ENCODE results near the gene KCNQ5. TPM values are rescaled to one million over a fixed set of nuclear protein-coding genes. Genes with fewer than 3 reads are reported as not detected.
"Not testable (repeated sequence)": the region's sequence is repeated elsewhere in the genome, so short reads cannot be mapped to it uniquely, and the experiment has no call there.

Gene KCNQ5
- total RNA-seq, 2 donors from 2014 or later: 7.3 to 9.6 TPM

DNA sequence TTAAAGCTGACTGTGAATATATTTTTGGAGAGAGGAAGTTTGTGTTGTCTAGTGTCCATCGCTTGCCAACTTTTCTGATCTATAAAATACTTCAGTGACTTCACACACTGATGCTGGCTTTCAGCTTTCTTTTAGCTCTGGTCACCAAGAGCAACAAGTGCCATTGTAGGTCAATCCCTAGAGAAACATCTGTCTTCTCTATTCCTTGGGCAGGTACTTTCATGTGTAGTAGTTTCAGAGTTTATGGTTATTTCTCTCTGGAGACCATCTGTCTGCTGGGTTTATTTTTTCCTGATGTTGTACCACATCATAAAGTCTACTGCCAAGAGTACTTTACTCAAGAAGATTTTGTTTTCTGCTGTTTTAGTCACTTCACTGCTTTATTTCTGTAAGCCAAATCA, 353.5 kb downstream of the KCNQ5 start:
- DNase-seq (ENCODE audit: low spot score in 2 of 2) (no peak), ATAC-seq (no peak)
- Mint-ChIP-seq H3K27ac (no peak overlapping the region), H3K36me3 (peaks cover 3 to 12% of the 10 kb centered on the region in 2 donors), H3K9me3 (peaks cover 3% of the 10 kb centered on the region in 2 donors)

DNA sequence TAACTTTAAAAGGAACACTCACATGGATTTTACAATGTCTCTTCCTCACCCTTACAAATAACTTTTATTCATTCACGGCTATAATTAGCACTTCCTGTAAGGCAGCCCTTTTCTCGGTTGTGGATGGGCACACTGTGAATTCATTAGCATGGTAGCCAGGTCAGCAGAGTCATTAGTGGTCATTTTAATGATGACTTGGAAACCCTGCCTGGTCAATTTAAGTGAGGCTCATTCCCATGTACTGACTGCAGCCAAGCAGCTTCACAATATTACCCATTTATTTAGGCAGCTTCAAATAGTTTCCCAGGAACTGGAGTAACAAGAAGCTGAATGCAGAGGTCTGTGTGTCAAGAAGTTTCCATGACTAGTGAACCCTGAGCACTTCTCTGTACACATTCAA, 354.6 kb downstream of the KCNQ5 start:
- Mint-ChIP-seq H3K36me3 (peaks cover 8 to 16% of the 10 kb centered on the region in 2 donors), H3K9me3 (peaks cover 6 to 9% of the 10 kb centered on the region in 2 donors), H3K27ac (no peak overlapping the region)
- ATAC-seq (no peak), DNase-seq (ENCODE audit: low spot score in 2 of 2) (no peak)

DNA sequence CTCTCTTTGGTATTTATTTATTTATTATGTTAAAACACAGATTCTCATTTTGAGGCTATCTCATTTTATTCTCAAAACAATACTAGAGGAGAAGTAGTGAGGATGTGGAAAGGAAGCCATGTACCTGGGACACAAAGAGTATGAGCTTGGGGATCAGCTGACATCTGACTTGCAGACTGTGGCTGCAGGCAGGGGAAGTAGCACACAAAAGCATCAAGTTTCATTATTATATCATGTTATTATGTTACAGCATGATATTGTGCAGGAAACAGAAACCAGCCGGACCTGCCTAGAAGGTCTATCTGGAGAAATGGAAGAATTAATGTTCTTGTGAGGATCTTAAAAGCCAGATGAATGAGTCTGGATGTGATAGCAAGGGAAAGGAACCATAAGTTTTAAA, 355.2 kb downstream of the KCNQ5 start:
- Mint-ChIP-seq H3K36me3 (peaks cover 14 to 21% of the 10 kb centered on the region in 2 donors), H3K9me3 (peaks cover 11 to 12% of the 10 kb centered on the region in 2 donors), H3K27ac (no peak overlapping the region)
- ATAC-seq (no peak), DNase-seq (ENCODE audit: low spot score in 2 of 2) (no peak)

DNA sequence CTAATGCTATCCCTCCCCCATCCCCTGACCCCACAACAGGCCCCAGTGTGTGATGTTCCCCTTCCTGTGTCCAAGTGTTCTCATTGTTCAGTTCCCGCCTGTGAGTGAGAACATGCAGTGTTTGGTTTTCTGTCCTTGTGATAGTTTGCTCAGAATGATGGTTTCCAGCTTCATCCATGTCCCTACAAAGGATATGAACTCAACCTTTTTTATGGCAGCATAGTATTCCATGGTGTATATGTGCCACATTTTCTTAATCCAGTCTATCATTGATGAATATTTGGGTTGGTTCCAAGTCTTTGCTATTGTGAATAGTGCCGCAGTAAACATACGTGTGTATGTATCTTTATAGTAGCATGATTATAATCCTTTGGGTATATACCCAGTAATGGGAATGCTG, 356.9 kb downstream of the KCNQ5 start:
- H3K27ac Mint-ChIP-seq; ATAC-seq; DNase-seq (ENCODE audit: low spot score in 2 of 2): not testable (repeated sequence)
- peaks cover 14 to 17% of the 10 kb centered on the region in 2 donors for H3K9me3 Mint-ChIP-seq
- peaks cover 14 to 21% of the 10 kb centered on the region in 2 donors for H3K36me3 Mint-ChIP-seq

DNA sequence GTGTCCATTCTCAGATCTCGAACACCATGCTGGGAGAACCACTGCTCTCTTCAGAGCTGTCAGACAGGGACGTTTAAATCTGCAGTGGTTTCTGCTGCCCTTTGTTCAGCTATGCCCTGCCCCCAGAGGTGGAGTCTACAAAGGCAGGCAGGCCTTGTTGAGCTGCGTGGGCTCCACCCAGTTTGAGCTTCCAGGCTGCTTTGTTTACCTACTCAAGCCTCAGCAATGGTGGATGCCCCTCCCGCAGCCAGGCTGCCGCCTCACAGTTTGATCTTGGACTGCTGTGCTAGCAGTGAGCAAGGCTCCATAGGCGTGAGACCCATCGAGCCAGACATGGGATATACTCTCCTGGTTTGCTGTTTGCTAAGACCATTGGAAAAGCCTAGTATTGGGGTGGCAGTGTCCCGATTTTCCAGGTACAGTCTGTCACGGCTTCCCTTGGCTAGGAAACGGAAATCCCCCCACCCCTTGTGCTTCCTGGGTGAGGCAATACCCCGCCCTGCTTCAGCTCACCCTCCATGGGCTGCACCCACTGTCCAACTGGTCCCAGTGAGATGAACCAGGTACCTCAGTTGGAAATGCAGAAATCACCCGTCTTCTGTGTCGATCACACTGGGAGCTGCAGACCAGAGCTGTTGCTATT, 362.4 kb downstream of the KCNQ5 start:
- not testable (repeated sequence) for ATAC-seq; H3K27ac Mint-ChIP-seq; DNase-seq (ENCODE audit: low spot score in 2 of 2)
- Mint-ChIP-seq H3K36me3 (peaks cover 42 to 47% of the 10 kb centered on the region in 2 donors), H3K9me3 (peaks cover 33 to 41% of the 10 kb centered on the region in 2 donors)

DNA sequence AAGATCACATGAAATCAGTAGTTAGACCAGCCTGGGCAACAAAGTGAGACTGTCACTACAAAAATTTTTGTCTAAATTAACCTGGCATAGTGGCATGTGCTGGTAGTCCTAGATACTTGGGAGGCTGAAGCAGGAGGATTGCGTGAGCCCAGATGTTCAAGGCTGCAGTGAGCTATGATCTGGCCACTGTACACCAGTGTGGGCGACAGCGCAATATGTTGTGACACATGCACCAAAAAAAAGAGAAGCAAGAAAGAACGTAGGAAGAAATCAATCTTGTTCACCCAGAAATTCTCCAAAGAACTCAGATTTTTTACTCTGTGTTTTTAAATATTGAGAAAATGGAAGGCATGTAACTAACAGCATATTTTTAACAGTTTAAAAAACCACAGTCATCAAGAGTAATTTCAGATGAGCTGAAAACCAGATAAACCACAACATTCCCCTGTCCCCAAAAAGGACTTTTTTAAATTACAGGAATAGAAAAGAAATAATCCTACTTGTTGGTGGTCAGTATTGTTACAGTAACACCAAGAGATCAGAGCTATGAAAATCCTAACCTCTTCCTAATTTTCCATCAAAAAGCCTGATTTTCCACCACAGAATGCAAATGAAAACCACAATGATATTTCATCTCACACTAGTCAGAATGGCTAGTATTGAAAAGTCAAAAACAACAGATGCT, 363.3 kb downstream of the KCNQ5 start:
- no peak for ATAC-seq

DNA sequence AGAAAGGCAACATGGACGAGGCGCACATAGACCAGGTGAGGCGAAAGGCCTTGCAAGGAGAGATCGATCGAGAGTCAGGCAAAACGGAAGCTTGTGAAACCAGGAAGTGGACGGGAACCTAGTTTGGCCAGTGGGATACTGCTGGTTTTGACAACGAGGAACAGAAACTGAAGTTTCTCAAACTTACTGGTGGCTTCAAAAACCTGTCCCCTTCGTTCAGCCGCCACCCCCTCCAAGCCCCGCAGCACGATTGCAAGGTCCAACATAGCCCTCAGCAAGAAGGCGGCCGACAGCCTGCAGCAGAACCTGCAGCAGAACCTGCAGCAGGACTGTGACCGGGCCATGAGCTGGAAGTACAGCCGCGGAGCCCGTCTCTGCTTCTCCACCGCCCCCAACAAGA, 365.4 kb downstream of the KCNQ5 start:
- no peak for DNase-seq (ENCODE audit: low spot score in 2 of 2)
- Mint-ChIP-seq H3K9me3 (peaks cover 22 to 29% of the 10 kb centered on the region in 2 donors), H3K27ac (no peak overlapping the region), H3K36me3 (peaks cover 29 to 31% of the 10 kb centered on the region in 2 donors)
- no peak for ATAC-seq

More for the DNA sequence above, 363.3 kb downstream of the KCNQ5 start:
- Mint-ChIP-seq H3K9me3 (peaks cover 32 to 40% of the 10 kb centered on the region in 2 donors), H3K36me3 (peaks cover 41 to 42% of the 10 kb centered on the region in 2 donors), H3K27ac (no peak overlapping the region)
- no peak for DNase-seq (ENCODE audit: low spot score in 2 of 2)

DNA sequence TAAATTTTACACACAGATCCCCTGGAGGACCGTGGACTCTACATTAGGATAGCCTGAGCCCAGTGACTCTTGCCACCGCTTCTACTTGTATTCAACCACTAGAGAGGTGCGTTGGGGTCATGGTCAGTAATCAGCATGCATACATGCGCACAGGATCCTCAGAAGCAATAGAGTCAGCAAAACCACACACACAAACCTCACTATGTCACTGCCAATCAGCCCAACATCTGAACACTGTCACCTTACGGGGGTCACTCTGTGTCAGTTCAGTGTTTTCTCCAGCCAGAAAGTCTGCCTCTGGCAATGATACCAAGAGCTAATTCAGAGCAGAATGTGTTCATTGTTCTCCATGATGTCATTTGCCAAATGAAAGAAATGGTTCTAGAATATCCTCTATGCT, 378.1 kb downstream of the KCNQ5 start:
- ATAC-seq: no peak
- Mint-ChIP-seq H3K9me3 (no peaks in the 10 kb centered on the region), H3K36me3 (no peaks in the 10 kb centered on the region), H3K27ac (no peak overlapping the region)
- DNase-seq (ENCODE audit: low spot score in 2 of 2): no peak

DNA sequence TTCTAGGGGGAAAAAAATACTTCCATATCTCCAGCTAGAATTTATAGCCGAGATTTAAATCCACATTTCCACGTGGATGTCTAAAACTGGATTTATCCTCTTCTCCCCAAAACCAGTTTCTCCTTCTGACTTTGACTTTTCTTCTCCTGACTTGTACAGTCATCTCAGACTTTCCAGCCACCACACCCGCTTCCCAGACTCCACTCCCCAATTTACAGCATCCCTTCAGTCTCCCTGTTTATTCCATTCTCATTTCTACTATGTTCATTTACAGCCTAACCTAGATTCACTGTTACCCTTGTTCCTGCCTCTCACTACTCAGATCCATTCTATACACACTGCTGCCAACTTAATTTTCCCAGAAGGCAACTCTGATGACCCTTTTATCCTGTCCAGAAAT, 378.6 kb downstream of the KCNQ5 start:
- DNase-seq (ENCODE audit: low spot score in 2 of 2): no peak
- no peak overlapping the region for H3K27ac Mint-ChIP-seq
- no peaks in the 10 kb centered on the region for H3K9me3 Mint-ChIP-seq
- no peak for ATAC-seq
- H3K36me3 Mint-ChIP-seq: no peaks in the 10 kb centered on the region

DNA sequence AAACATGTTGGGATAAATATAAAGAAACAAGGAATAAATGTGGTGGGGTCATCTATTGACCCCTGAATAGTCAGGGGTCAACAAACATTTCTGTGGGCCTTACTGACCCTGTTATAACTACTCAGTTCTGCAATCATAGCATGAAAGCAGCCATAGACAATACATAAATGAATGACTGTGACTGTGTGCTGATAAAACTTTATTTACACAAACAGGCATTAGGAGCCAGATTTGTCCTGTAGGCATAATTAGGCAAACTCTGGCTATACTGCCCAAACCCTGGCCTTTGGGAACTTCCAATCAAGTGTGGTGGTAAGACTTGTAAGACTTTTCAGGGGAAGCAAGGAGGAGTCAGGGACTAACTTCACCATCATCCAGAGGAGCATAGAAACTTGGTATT, 380.7 kb downstream of the KCNQ5 start:
- no peaks in the 10 kb centered on the region for H3K9me3 Mint-ChIP-seq

DNA sequence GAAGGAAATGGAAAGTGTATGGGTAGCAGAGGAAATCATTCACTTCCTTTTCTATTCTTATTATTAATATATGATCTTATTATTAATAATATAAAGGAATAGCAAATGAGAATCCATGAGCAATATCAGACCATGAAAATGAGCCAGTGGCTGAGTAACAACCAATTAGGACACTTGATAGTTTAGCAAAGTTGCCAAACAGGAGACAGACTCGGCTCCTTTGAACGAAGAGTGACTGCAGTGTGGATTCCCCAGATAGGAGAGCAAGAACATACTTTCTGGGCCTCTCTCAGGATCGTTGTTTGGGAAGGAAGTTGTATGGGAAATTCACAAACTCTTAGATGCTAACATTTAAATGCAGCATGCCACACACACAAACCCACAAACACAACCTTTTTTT, 381.4 kb downstream of the KCNQ5 start:
- H3K9me3 Mint-ChIP-seq: peaks cover 0 to 7% of the 10 kb centered on the region in 2 donors
- DNase-seq (ENCODE audit: low spot score in 2 of 2) (no peak), ATAC-seq (no peak)
- H3K27ac Mint-ChIP-seq: no peak overlapping the region
- H3K36me3 Mint-ChIP-seq: peaks cover 13 to 14% of the 10 kb centered on the region in 2 donors

More for the DNA sequence above, 380.7 kb downstream of the KCNQ5 start:
- DNase-seq (ENCODE audit: low spot score in 2 of 2) (no peak), ATAC-seq (no peak)
- Mint-ChIP-seq H3K36me3 (peaks cover 7 to 14% of the 10 kb centered on the region in 2 donors), H3K27ac (no peak overlapping the region)

DNA sequence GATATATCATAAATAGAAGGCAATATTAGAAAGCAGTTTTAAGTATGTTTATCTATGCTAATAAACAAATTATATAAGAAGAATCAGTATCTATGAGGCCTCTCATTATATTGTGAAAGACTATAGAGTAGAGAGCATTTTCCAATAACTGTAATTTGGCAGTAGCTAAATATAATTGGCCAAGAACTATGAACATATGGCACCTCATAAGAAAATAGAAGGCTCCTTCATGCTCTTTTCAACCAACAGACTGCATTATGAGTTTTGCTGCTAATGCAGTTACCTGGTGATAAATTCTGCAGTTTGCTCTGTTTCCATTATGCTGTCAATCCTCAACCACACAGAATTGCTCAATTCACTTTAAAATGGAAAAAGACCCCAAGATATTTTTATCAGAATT, 382.4 kb downstream of the KCNQ5 start:
- H3K27ac Mint-ChIP-seq: no peak overlapping the region
- no peak for DNase-seq (ENCODE audit: low spot score in 2 of 2)
- no peak for ATAC-seq
- peaks cover 0 to 7% of the 10 kb centered on the region in 2 donors for H3K9me3 Mint-ChIP-seq
- peaks cover 13 to 14% of the 10 kb centered on the region in 2 donors for H3K36me3 Mint-ChIP-seq

DNA sequence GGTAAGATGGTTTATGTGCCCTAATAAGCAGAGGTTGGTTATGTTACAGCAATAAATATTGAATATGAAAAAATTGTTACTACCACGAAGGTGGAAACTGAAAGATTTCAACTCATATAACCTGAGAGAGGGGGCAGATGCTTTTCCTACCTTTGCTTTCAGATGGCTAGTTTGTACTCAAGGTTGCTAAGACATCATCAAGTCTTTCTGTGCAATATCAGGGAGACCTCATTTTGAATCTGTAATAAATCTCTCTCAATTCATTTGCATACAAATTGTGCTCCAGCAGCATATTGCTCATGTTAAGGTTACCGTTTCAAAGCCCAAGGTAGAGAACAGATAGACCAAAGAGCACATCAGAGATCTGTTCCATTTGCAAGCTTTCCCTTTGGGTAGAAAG, 383.0 kb downstream of the KCNQ5 start:
- H3K27ac Mint-ChIP-seq: no peak overlapping the region
- no peak for ATAC-seq
- peaks cover 0 to 7% of the 10 kb centered on the region in 2 donors for H3K9me3 Mint-ChIP-seq
- no peak for DNase-seq (ENCODE audit: low spot score in 2 of 2)
- peaks cover 13 to 14% of the 10 kb centered on the region in 2 donors for H3K36me3 Mint-ChIP-seq

DNA sequence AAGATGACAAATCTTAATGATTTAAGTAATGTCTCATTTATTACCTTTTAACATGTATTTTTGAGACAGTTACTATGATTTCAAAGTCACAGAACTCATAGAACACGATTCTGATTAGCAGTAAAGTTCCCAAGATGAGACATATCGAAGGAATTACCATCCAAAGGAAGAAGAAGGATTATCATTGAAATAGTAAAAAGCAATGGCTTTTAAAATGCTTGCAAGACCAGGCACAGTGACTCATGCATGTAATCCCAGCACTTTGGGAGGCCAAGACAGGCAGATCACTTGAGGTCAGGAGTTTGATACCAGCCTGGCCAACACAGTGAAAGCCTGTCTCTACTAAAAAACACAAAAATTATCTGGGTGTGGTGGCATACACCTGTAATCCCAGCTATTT, 384.3 kb downstream of the KCNQ5 start:
- H3K36me3 Mint-ChIP-seq: peaks cover 13 to 14% of the 10 kb centered on the region in 2 donors
- H3K9me3 Mint-ChIP-seq: peaks cover 0 to 7% of the 10 kb centered on the region in 2 donors

DNA sequence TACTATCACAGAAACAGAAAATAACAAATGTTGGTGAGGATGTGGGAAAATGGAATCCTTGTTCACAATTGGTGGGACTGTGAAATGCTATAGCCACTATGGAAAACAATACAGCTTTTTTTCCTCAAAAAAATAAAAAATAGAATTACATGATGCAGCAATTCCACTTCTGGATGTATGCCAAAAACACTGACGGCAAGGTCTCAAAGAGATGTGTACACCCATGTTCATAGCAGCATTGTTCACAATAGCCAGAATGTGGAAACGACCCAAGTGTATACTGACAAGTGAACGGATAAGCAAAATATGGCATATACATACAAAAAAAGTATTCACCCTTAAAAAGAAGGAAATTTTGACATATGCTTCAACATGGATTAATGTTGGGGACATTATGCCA, 390.1 kb downstream of the KCNQ5 start:
- Mint-ChIP-seq H3K9me3 (peaks cover 0 to 7% of the 10 kb centered on the region in 2 donors), H3K36me3 (peaks cover 5 to 11% of the 10 kb centered on the region in 2 donors), H3K27ac (no peak overlapping the region)
- no peak for DNase-seq (ENCODE audit: low spot score in 2 of 2)
- ATAC-seq: no peak

More for the DNA sequence above, 384.3 kb downstream of the KCNQ5 start:
- ATAC-seq (no peak), DNase-seq (ENCODE audit: low spot score in 2 of 2) (no peak)
- no peak overlapping the region for H3K27ac Mint-ChIP-seq

DNA sequence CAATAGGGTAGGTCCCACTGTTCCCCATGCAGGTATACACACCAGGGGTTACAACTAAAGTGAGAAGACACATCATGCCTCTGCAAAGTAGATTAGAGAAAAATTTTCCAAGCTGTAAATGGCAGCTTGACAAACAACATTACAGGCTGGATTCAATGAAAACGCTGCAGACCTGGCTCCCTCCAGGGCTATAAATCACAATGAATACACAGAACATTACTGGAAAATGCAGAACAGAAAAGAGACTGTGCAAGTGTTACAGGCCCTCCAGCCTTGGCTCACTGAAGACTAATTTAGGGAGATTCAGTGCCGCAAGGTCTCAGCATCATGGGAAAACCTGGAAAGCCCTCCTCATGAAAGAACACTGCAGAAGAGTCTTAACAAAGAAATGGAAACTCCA, 395.6 kb downstream of the KCNQ5 start:
- H3K36me3 Mint-ChIP-seq: no peaks in the 10 kb centered on the region
- H3K27ac Mint-ChIP-seq: no peak overlapping the region
- no peaks in the 10 kb centered on the region for H3K9me3 Mint-ChIP-seq
- DNase-seq (ENCODE audit: low spot score in 2 of 2) (no peak), ATAC-seq (no peak)

DNA sequence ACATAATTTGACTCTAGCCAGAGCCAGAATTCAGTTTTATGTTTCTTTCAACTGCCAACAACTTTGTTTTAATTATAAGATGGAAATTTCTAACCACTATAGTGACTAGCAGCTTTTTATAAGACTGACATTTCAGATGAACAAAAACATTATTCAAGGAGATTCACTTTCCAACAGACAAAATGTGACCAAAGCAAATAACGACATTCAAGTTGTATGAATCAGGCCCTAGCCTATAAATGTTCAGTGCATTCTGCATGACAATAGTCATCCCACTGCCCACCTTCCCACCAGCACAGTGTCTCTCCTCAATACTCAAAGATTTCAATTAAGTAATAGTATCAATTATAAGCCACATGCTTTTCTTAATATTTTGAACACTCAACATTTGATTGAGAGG, 402.7 kb downstream of the KCNQ5 start:
- DNase-seq (ENCODE audit: low spot score in 2 of 2): no peak
- Mint-ChIP-seq H3K27ac (no peak overlapping the region), H3K36me3 (no peaks in the 10 kb centered on the region), H3K9me3 (peaks cover 0 to 4% of the 10 kb centered on the region in 2 donors)
- no peak for ATAC-seq

DNA sequence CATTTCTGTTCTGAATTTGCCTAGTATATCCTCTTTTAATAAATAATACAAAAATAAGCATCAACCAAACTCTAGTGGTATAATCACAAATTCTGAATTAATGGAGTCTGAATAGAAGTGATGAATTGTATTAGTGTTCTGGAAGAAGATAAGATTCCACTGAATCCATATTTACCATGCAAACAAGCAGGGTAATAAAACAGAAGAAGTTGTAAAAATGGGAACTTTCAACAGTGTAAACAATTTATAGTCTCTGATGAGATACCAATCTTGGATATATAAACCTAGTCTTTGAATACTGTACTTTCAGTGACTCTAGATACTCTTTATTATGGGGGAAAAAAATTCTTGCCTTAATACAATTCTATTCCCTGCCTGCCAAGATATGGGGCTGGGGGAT, 405.8 kb downstream of the KCNQ5 start:
- Mint-ChIP-seq H3K36me3 (no peaks in the 10 kb centered on the region), H3K9me3 (peaks cover 0 to 3% of the 10 kb centered on the region in 2 donors), H3K27ac (no peak overlapping the region)
- DNase-seq (ENCODE audit: low spot score in 2 of 2) (no peak), ATAC-seq (no peak)
